Right atrium auricular region (tissue), 2 donors: ENCODE data around the gene NEURL3. TPM values are rescaled to one million over a fixed set of nuclear protein-coding genes. Genes with fewer than 3 reads are reported as not detected.

Experiments used
- DNase-seq: peaks from one replicate; pipeline ENCODE4 v3.0.0-alpha.2; 2019; ENCODE audit warnings: low spot score
- H3K27ac ChIP-seq, 2 donors: fragments of 200-600 bp; sonication (generic); 1 replicate in 1 of 2; 2 replicates in 1 of 2; pipeline ENCODE4 v1.5.1; 2016 to 2019
- H3K27me3 ChIP-seq, 2 donors: fragments of 200-600 bp; sonication (generic); one replicate each; pipeline versions ENCODE4 v1.5.1 to v1.6.0; 2017 to 2019
- H3K36me3 ChIP-seq: fragments of 200-600 bp; sonication (generic); one replicate; pipeline ENCODE4 v1.5.1; 2016
- H3K4me1 ChIP-seq, 2 donors: fragments of 200-600 bp; sonication (generic); one replicate each; pipeline versions ENCODE4 v1.5.1 to v1.6.0; 2017 to 2019
- H3K4me3 ChIP-seq, 2 donors: fragments of 200-600 bp; sonication (generic); 1 replicate in 1 of 2; 2 replicates in 1 of 2; pipeline ENCODE4 v1.5.1; 2017 to 2019; ENCODE audit warnings: mild to moderate bottlenecking in 1 of 2, moderate library complexity in 1 of 2
- H3K9me3 ChIP-seq, 2 donors: fragments of 200-600 bp; sonication (generic); one replicate each; pipeline ENCODE4 v1.5.1; 2019
- total RNA-seq, 2 donors: library from RNA; depleted of rRNA; stranded (reverse); fragments of >200 nt; gene quantifications; one replicate each; pipeline ENCODE4 v1.1.0, GENCODE V29; 2016
- TF ChIP-seq, protein P1 (sequence below), 2 donors: fragments of 200-600 bp; sonication (generic); IDR thresholded peaks; one replicate each; pipeline ENCODE4 v1.5.1; 2019; ENCODE audit warnings: antibody characterized with exemption in 2 of 2

The NEURL3 gene
- total RNA-seq, 2 donors from 2014 or later = not detected

GRCh38 chr2:96533292-96534073 lies 28.3 kb upstream of the NEURL3 start:
- TF ChIP-seq, protein P1, sequence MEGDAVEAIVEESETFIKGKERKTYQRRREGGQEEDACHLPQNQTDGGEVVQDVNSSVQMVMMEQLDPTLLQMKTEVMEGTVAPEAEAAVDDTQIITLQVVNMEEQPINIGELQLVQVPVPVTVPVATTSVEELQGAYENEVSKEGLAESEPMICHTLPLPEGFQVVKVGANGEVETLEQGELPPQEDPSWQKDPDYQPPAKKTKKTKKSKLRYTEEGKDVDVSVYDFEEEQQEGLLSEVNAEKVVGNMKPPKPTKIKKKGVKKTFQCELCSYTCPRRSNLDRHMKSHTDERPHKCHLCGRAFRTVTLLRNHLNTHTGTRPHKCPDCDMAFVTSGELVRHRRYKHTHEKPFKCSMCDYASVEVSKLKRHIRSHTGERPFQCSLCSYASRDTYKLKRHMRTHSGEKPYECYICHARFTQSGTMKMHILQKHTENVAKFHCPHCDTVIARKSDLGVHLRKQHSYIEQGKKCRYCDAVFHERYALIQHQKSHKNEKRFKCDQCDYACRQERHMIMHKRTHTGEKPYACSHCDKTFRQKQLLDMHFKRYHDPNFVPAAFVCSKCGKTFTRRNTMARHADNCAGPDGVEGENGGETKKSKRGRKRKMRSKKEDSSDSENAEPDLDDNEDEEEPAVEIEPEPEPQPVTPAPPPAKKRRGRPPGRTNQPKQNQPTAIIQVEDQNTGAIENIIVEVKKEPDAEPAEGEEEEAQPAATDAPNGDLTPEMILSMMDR (IDR thresholded peaks at IDR 0.05) = no peak
- Histone ChIP-seq H3K4me1 (peaks cover 0 to 92% of the 10 kb centered on the region in 2 donors), H3K4me3 (no peak overlapping the region), H3K9me3 (no peaks in the 10 kb centered on the region), H3K27me3 (no peaks in the 10 kb centered on the region), H3K27ac (peak overlapping the region; percentile 91 to 94), H3K36me3 (no peaks in the 10 kb centered on the region)
- peak; percentile 97 for DNase-seq

GRCh38 chr2:96532641-96533291 lies 27.6 kb upstream of the NEURL3 start:
- peak overlapping the region; percentile 91 to 94 for H3K27ac ChIP-seq

GRCh38 chr2:96531872-96532505 lies 26.8 kb upstream of the NEURL3 start:
- H3K9me3 ChIP-seq = no peaks in the 10 kb centered on the region
- no peaks in the 10 kb centered on the region for H3K36me3 ChIP-seq
- peak overlapping the region in 1 of 2 donors; percentile 41 for H3K4me3 ChIP-seq
- peak overlapping the region; percentile 91 to 94 for H3K27ac ChIP-seq
- peak; percentile 99 for DNase-seq
- H3K4me1 ChIP-seq = peaks cover 0 to 93% of the 10 kb centered on the region in 2 donors
- H3K27me3 ChIP-seq = no peaks in the 10 kb centered on the region
- TF ChIP-seq, protein P1 (IDR thresholded peaks at IDR 0.05) = no peak

More at GRCh38 chr2:96532641-96533291, 27.6 kb upstream of the NEURL3 start:
- Histone ChIP-seq H3K4me1 (peaks cover 0 to 92% of the 10 kb centered on the region in 2 donors), H3K36me3 (no peaks in the 10 kb centered on the region), H3K27me3 (no peaks in the 10 kb centered on the region), H3K9me3 (no peaks in the 10 kb centered on the region), H3K4me3 (no peak overlapping the region)
- TF ChIP-seq, protein P1 (IDR thresholded peaks at IDR 0.05) = no peak
- DNase-seq = no peak

GRCh38 chr2:96531366-96531765 lies 26.2 kb upstream of the NEURL3 start:
- TF ChIP-seq, protein P1 (IDR thresholded peaks at IDR 0.05) = no peak
- DNase-seq = no peak

DNA sequence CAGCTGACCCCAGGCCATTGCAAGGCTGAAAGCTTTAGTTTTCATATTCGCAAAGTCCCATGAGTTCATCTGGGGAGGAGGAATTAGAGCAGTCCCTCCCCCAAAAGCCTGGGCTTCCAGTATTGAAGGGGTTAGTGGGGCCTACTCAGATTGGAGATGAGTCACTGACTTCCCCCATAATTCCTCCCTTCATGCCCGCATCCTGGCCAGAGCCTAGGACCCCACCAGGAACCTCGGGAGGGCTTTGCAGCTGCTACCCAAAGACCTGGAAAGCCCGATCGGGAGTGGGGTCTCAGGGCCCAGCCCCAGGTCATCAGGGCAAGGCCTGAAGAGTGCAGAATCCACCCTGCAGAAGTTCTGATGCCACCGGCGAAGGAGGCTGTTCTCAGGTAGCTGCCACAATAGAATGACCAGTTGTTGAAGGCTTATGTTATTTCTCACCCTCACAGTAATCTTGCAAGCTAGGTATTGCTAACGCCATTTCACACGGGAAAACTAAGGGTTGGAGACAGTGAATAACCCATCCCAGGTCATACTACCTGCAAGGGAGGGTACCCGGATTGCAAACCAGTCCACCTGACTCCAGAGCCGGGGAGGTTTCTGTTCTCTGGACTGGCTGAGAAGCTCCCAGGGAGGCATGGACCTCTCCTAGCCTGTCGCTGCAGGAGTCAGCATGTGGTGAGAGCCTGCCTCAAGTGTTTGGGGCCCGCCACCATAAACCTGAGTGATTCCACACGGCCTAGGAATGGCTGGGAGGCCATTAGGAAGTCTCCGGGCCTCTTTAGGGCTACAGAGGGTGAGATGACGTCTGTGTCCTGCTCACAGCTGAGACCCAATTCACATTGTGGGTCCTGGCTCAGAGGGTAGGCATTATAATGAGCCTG lies 25.6 kb upstream of the NEURL3 start:
- peak overlapping the region; percentile 91 to 94 for H3K27ac ChIP-seq
- DNase-seq = no peak
- no peaks in the 10 kb centered on the region for H3K9me3 ChIP-seq
- no peak overlapping the region for H3K4me3 ChIP-seq
- H3K4me1 ChIP-seq = peaks cover 0 to 89% of the 10 kb centered on the region in 2 donors
- no peaks in the 10 kb centered on the region for H3K36me3 ChIP-seq
- TF ChIP-seq, protein P1 (IDR thresholded peaks at IDR 0.05) = no peak
- H3K27me3 ChIP-seq = no peaks in the 10 kb centered on the region

More at GRCh38 chr2:96531366-96531765, 26.2 kb upstream of the NEURL3 start:
- peak overlapping the region; percentile 91 to 94 for H3K27ac ChIP-seq
- H3K27me3 ChIP-seq = no peaks in the 10 kb centered on the region
- no peaks in the 10 kb centered on the region for H3K9me3 ChIP-seq
- no peaks in the 10 kb centered on the region for H3K36me3 ChIP-seq
- peaks cover 0 to 95% of the 10 kb centered on the region in 2 donors for H3K4me1 ChIP-seq
- peak overlapping the region in 1 of 2 donors; percentile 41 for H3K4me3 ChIP-seq
